ENCODE data around the gene SLC4A2. TPM values are rescaled to one million over a fixed set of nuclear protein-coding genes. Genes with fewer than 3 reads are reported as not detected.

The SLC4A2 gene
- polyA plus RNA-seq, 3 donors: 21.6 to 132 (median 23.8) TPM

DNA sequence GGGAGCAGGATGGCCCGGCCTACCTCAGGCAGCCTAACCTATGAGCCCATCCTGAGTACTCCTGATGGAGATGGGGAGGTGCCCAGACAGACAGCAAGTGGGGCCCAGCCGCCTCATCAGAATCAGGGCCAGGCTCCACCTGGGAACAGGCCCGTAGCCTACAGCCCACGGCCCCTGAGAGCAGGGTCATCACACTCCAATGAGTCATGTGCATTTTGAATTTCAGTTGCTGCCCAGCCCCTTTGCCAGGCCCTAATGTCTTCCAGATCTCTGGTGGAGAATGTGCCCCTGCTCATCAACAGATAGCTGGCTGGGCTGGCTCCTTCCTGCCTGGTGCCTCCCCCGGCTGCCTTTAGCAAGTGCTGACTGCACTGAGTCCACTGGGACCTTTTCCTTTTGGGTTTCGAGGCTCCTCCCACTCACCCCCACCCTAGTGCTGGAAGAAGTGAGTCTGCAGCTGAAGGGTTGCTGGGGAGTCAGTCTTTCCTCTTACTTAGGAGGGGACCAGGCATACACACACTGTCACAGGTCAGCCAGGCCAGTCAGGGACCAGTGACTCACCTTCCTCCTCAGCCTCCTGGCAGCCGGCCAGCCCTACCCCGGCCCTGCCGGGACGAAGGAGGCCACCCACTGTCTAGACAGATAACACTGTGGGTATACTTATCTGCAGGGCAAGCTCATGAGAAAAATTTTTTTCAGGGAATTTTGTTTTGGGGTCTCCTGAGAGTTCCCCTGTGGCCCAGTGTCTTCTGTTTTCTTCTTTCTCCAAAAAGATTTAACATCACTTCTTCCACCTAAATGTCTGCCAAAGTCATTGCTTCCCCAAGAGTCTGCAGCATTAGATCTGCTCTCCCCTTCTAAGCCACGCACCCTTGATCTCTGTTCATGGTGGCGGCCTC, 20.2 kb upstream of the SLC4A2 start:
- peaks cover 17% of the 10 kb centered on the region for H3K4me1 Mint-ChIP-seq
- Histone ChIP-seq H3K4me2 (replicated peaks; ENCODE audit: extremely low read depth, low read length, poor library complexity, severe bottlenecking) (no peak overlapping the region), H3K4me3 (replicated peaks in 1 of 3; ENCODE audit: low read depth in 2 of 3, low read length in 3 of 3) (no peak overlapping the region), H3K27me3 (ENCODE audit: control insufficient read depth in 2 of 2, insufficient read depth in 2 of 2, low read length in 2 of 2) (no peaks in the 10 kb centered on the region), H3K36me3 (replicated peaks in 1 of 2; ENCODE audit: control insufficient read depth in 1 of 2, insufficient read depth in 2 of 2, low read length in 2 of 2) (peaks cover 28 to 34% of the 10 kb centered on the region in 2 donors), H4K20me1 (ENCODE audit: insufficient read depth, low read length) (no peaks in the 10 kb centered on the region), H3K79me2 (ENCODE audit: insufficient read depth, low read length) (no peaks in the 10 kb centered on the region), H3K27ac (ENCODE audit: low read depth in 1 of 2, low read length in 2 of 2) (peak overlapping the region in 1 of 2 donors; percentile 69), H3K9me3 (replicated peaks in 1 of 2; ENCODE audit: control insufficient read depth in 1 of 2, insufficient read depth in 1 of 2, low read length in 2 of 2) (no peaks in the 10 kb centered on the region), H3K4me1 (ENCODE audit: control insufficient read depth in 1 of 2, insufficient read depth in 2 of 2, low read length in 2 of 2) (peaks cover 10 to 15% of the 10 kb centered on the region in 2 donors), H3K9ac (ENCODE audit: insufficient read depth, low read length, poor library complexity, severe bottlenecking) (peak overlapping the region; percentile 27), H2AFZ (ENCODE audit: insufficient read depth, low read depth, low read length, poor library complexity, severe bottlenecking) (no peak overlapping the region)
- WGBS (ENCODE audit: insufficient coverage): 84% methylated on average over 5 of the region's 12 CpGs
- peak overlapping the region in 1 of 2 donors; percentile 24 for H3K4me3 Mint-ChIP-seq
- intact Hi-C loops (cut with micrococcal nuclease): loop anchor here in 1 of 2 donors (10.0 kb wide), 1 partner anchor 56 kb away; no protein-coding TSS in a partner anchor
- H3K9me3 Mint-ChIP-seq: peaks cover 0 to 2% (median 0%) of the 10 kb centered on the region in 7 donors
- TF ChIP-seq, protein P1, sequence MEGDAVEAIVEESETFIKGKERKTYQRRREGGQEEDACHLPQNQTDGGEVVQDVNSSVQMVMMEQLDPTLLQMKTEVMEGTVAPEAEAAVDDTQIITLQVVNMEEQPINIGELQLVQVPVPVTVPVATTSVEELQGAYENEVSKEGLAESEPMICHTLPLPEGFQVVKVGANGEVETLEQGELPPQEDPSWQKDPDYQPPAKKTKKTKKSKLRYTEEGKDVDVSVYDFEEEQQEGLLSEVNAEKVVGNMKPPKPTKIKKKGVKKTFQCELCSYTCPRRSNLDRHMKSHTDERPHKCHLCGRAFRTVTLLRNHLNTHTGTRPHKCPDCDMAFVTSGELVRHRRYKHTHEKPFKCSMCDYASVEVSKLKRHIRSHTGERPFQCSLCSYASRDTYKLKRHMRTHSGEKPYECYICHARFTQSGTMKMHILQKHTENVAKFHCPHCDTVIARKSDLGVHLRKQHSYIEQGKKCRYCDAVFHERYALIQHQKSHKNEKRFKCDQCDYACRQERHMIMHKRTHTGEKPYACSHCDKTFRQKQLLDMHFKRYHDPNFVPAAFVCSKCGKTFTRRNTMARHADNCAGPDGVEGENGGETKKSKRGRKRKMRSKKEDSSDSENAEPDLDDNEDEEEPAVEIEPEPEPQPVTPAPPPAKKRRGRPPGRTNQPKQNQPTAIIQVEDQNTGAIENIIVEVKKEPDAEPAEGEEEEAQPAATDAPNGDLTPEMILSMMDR (IDR thresholded peaks at IDR 0.05): no peak
- H3K27me3 Mint-ChIP-seq (ENCODE audit: low read depth in 3 of 3): peaks cover 0 to 6% (median 0%) of the 10 kb centered on the region in 3 donors
- peak; percentile 85 to 89 (median 87) for DNase-seq
- H3K27ac Mint-ChIP-seq: peak overlapping the region; percentile 48 to 84 (median 79)
- H3K36me3 Mint-ChIP-seq: peaks cover 24 to 46% of the 10 kb centered on the region in 2 donors

DNA sequence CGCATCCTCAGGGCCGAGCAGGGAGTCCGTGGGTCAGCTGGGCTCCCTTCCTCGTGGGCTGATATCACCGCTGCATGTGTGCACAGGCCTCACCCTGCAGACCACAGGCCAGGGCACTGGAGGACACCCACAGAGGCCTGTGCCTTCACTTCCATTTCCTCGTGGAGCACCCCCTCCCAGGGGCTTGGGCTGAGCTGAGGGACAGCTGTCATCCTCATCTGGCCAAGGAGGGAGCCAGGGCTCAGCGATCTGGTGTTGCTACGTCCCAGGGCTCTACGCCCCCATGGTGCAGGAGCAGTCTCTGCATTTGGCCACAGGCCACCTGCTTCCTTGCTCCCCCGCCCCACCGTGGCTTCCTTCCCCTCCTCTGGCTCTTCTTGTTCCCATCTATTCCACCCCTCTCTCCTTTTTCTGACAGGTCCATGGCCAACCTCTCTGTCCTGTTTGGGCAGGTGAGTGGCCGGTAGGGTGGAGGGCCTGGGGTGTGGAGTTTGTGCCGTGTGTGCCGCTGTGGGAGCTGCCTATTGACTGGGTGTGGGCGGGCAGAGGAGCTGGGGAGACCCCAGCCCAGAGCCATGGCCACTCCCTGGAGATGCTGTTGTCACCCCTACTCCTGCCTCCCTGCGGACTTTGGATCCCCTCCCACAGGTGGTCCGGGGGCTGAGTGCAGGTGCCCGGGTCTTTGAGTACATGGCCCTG, 19.4 kb upstream of the SLC4A2 start:
- Histone ChIP-seq H3K79me2 (ENCODE audit: insufficient read depth, low read length) (no peaks in the 10 kb centered on the region), H3K36me3 (replicated peaks in 1 of 2; ENCODE audit: control insufficient read depth in 1 of 2, insufficient read depth in 2 of 2, low read length in 2 of 2) (peaks cover 20 to 26% of the 10 kb centered on the region in 2 donors), H3K27me3 (ENCODE audit: control insufficient read depth in 2 of 2, insufficient read depth in 2 of 2, low read length in 2 of 2) (no peaks in the 10 kb centered on the region), H3K4me1 (ENCODE audit: control insufficient read depth in 1 of 2, insufficient read depth in 2 of 2, low read length in 2 of 2) (peaks cover 10 to 15% of the 10 kb centered on the region in 2 donors), H3K9ac (ENCODE audit: insufficient read depth, low read length, poor library complexity, severe bottlenecking) (no peak overlapping the region), H2AFZ (ENCODE audit: insufficient read depth, low read depth, low read length, poor library complexity, severe bottlenecking) (no peak overlapping the region), H3K4me3 (replicated peaks in 1 of 3; ENCODE audit: low read depth in 2 of 3, low read length in 3 of 3) (no peak overlapping the region), H3K9me3 (replicated peaks in 1 of 2; ENCODE audit: control insufficient read depth in 1 of 2, insufficient read depth in 1 of 2, low read length in 2 of 2) (no peaks in the 10 kb centered on the region), H3K27ac (ENCODE audit: low read depth in 1 of 2, low read length in 2 of 2) (peak overlapping the region in 1 of 2 donors; percentile 11), H3K4me2 (replicated peaks; ENCODE audit: extremely low read depth, low read length, poor library complexity, severe bottlenecking) (no peak overlapping the region), H4K20me1 (ENCODE audit: insufficient read depth, low read length) (no peaks in the 10 kb centered on the region)
- intact Hi-C loops (cut with micrococcal nuclease): loop anchor here in 1 of 2 donors (10.0 kb wide), 1 partner anchor 55 kb away; no protein-coding TSS in a partner anchor
- H3K27ac Mint-ChIP-seq: peak overlapping the region in 4 of 7 donors; percentile 48 to 84 (median 78)
- peaks cover 0 to 6% (median 0%) of the 10 kb centered on the region in 3 donors for H3K27me3 Mint-ChIP-seq (ENCODE audit: low read depth in 3 of 3)
- peak in 1 of 3 donors; percentile 17 for DNase-seq
- H3K4me3 Mint-ChIP-seq: peak overlapping the region in 1 of 2 donors; percentile 24
- H3K4me1 Mint-ChIP-seq: peaks cover 17% of the 10 kb centered on the region
- H3K9me3 Mint-ChIP-seq: peaks cover 0 to 2% (median 0%) of the 10 kb centered on the region in 7 donors
- peaks cover 20 to 46% of the 10 kb centered on the region in 2 donors for H3K36me3 Mint-ChIP-seq
- TF ChIP-seq, protein P1 (IDR thresholded peaks at IDR 0.05): no peak
- WGBS (ENCODE audit: insufficient coverage): 56% methylated on average over 13 of the region's 18 CpGs

All from CD14-positive monocyte (primary cell).